Bronchial smooth muscle cell (primary cell): Measurements from ENCODE around the gene KRT14. TPM values are rescaled to one million over a fixed set of nuclear protein-coding genes. Genes with fewer than 3 reads are reported as not detected.

Experiments used
- total RNA-seq: library from RNA; depleted of rRNA; stranded (reverse); fragments of >200 nt; gene quantifications from 2 replicates; pipeline ENCODE4 v1.2.1, GENCODE V29; 2014

The KRT14 gene
- 0.16 and 1.0 TPM in 2 replicates for total RNA-seq

GRCh38 chr17:41586863-41587495 is at the start of gene KRT14:
Gene KRT14 (minus strand): TSS chr17:41586895. CDS start chr17:41586834, 61 bp downstream.

GRCh38 chr17:41624208-41625101 is 37.8 kb upstream of the KRT14 start, which contains the start of gene KRT17:
Gene KRT17 (minus strand): TSS chr17:41624575. CDS start chr17:41624509, 66 bp downstream.

DNA sequence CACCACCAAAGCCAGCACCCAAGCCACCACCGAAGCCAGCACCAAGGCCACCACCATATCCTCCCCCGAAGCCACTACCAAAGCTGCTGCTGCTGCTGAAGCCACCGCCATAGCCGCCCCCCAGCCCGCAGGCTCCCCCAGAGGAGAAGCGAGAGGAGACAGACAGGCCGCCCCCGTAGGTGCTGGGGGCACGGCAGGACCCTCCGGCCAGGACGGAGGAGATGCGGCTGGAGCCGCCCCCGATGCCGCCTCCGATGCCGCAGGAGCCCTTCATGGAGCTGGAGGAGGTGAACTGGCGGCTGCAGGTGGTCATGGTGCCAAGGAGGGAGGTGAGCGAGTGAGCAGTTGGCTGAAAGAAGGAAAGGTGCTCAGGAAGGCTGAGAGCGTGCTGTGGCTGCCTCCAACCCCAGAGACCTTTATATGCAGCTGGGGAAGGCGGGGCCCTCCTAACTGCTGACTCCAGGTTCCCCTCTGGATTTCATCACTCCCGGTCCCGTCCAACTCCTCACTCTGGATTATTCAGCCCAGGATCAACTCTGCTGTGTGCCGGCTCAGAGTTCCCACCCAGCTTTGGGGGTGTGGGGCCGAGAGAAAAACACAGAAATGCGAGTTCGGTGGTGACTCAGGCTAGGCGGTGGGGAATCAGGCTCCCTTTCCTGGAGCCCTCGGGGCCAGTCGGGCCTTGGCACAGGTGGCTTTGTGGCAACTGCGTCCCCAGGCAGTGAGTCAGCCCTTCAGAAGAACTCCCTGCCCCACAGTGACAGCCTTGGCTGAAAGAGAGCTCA is 25.9 kb upstream of the KRT14 start, which contains the start of gene KRT16:
Gene KRT16, minus strand, starts transcription at position 392 of the 785 bp plus-strand sequence. Its CDS starts 79 bp downstream, at position 313.

DNA sequence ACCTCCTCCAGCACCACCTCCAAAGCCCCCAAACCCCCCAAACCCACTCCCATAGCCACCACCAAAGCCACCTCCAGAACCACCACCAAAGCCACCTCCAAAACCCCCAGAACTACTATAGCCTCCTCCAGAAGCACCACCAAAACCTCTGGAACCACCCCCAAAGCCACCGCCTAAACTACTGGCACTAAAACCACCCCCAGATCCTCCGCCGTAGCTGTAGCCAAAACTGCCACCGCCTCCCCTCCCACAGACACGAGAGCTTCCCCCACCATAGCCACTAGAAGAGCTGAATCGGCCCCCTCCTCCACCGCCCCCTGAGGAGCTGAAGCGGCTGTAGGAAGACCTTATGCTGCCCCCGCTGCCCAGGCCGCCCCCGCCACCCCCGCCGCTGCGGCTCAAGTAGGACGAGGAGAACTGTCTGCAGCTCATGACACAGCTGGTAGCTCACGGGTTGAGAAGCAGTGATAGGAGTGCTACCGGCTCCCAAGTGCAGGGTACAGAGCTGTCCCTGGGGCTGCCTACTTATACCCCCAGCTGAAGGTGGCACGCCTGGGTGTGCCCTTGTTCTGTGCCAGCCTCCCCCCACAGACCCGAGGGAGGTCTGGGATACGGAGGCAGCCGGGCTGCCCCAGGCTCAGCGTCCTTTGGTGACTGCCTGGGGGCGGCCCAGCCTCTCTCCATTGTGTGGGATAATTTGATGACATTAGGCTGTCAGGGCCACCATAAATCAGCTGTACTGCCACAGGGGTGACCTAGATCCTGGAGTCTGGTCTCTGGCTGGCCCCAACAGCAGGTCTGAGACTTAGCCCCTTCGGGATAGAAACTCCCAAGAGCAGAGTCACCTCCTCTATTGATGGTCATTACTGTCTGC is 14.9 kb downstream of the KRT14 start, which contains the start of gene KRT9:
Gene KRT9, minus strand, starts transcription at position 499 of the 874 bp plus-strand sequence. Its CDS starts 67 bp downstream, at position 432.

Other genes starting within 250 kb of the KRT14 start
- gene KRT33A, start 236.1 kb downstream of the KRT14 start, total RNA-seq, result not detected in 2 replicates
- not detected in 2 replicates for gene KRT33B, start 217.1 kb downstream of the KRT14 start, total RNA-seq
- not detected in 2 replicates for gene KRT34, start 204.6 kb downstream of the KRT14 start, total RNA-seq
- gene KRT31, start 189.3 kb downstream of the KRT14 start, total RNA-seq, result not detected in 2 replicates
- gene KRT37, start 162.3 kb downstream of the KRT14 start, total RNA-seq, result not detected in 2 replicates
- gene KRT38, start 145.9 kb downstream of the KRT14 start, total RNA-seq, result not detected in 2 replicates
- 0.16 TPM in 1 of 2 replicates, not detected in the other for gene KRT32, start 119.5 kb downstream of the KRT14 start, total RNA-seq
- not detected in 2 replicates for gene KRT35, start 105.7 kb downstream of the KRT14 start, total RNA-seq
- gene KRT36, start 97.0 kb downstream of the KRT14 start, total RNA-seq, result not detected in 2 replicates
- gene KRT13, start 81.3 kb downstream of the KRT14 start, total RNA-seq, result 0.17 TPM in 1 of 2 replicates, not detected in the other
- gene KRT15, start 68.0 kb downstream of the KRT14 start, total RNA-seq, result 0.63 and 1.2 TPM in 2 replicates
- 70.2 and 109 TPM in 2 replicates for gene KRT19, start 58.6 kb downstream of the KRT14 start, total RNA-seq
- not detected in 2 replicates for gene KRT9, start 14.8 kb downstream of the KRT14 start, total RNA-seq
- gene KRT16, start 25.9 kb upstream of the KRT14 start, total RNA-seq, result 1.9 and 13.0 TPM in 2 replicates
- 4.9 and 35.8 TPM in 2 replicates for gene KRT17, start 37.7 kb upstream of the KRT14 start, total RNA-seq
- 76.3 and 112 TPM in 2 replicates for gene EIF1, start 102.0 kb upstream of the KRT14 start, total RNA-seq
- gene GAST, start 125.4 kb upstream of the KRT14 start, total RNA-seq, result not detected in 2 replicates
- gene HAP1, start 147.7 kb upstream of the KRT14 start, total RNA-seq, result under 0.01 and 0.26 TPM in 2 replicates
- gene JUP, start 199.8 kb upstream of the KRT14 start, total RNA-seq, result 3.0 and 9.5 TPM in 2 replicates
- 44.1 and 49.2 TPM in 2 replicates for gene P3H4, start 225.1 kb upstream of the KRT14 start, total RNA-seq
- 276 and 499 TPM in 2 replicates for gene FKBP10, start 226.1 kb upstream of the KRT14 start, total RNA-seq
- gene NT5C3B, start 249.3 kb upstream of the KRT14 start, total RNA-seq, result 73.0 and 90.5 TPM in 2 replicates